ENCODE measurements around the gene YIPF3.
"Not testable (repeated sequence)": the region's sequence is repeated elsewhere in the genome, so short reads cannot be mapped to it uniquely, and the experiment has no call there.

The YIPF3 gene

DNA sequence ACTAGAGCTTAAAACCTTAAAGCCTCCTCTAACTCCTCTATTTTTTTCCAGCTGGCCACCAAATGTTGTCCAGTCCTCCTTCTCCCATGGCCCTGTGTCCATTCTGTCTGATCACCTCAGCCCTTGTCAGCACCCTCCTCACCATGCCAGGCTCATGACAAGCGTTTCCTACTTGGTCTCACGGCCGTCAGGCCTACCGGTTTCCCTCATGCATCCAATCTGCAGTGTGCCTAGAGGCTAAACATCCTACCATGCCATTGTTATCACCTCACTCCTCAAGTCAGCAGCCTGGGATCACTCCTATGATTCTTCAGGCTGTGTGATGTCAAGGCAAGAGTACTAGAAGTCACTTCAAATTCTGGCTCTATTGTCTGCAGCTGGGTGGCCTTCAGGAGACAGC, 49.0 kb downstream of the YIPF3 start:
- no peak for TF ChIP-seq CTCF (IDR thresholded peaks at IDR 0.05; ENCODE audit: low read depth, low read length, missing control alignments)
- H3K4me3 ChIP-seq (ENCODE audit: low read depth, low read length), result no peak overlapping the region
- no peak for DNase-seq (ENCODE audit: low read depth)
- in situ Hi-C loops (cut with HindIII; ENCODE audit: low sequenced_read_pairs), result no loop called here

DNA sequence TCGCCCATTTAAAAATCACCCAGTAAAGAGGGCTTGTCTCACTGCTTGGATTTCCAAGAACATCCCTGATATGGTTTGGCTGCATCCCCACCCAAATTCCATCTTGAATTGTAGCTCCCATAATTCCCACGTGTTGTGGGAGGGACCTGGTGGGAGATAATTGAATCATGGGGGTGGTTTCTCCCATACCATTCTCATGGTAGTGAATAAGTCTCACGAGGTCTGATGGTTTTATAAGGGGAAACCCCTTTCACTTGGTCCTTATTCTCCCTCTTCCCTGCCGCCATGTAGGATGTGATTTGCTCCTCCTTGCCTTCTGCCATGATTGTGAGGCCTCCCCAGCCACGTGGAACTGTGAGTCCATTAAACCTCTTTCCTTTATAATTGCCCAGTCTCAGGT, 49.5 kb downstream of the YIPF3 start:
- DNase-seq (ENCODE audit: low read depth); H3K4me3 ChIP-seq (ENCODE audit: low read depth, low read length); in situ Hi-C loops (cut with HindIII; ENCODE audit: low sequenced_read_pairs): not testable (repeated sequence)

DNA sequence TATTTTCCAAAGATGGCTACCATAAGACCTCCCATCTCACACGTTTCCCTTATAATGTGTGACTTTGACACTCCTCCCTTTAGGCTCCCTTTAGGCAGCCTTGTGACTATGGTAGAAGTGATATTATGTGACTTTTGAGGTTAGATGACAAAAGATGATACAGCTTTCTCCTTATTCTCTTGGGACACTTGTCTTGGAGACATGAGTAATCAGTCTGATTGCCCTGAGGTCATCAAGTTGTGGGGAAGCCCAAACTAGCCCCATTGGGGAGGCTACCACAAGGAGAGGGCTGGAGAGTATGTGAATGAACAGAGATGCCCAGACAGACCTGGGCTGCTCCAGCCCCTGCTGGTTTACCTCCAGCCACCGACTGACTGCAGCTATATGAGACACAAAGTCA, 50.8 kb downstream of the YIPF3 start:
- in situ Hi-C loops (cut with HindIII; ENCODE audit: low sequenced_read_pairs), result no loop called here
- no peak overlapping the region for H3K4me3 ChIP-seq (ENCODE audit: low read depth, low read length)
- DNase-seq (ENCODE audit: low read depth), result no peak
- no peak for TF ChIP-seq CTCF (IDR thresholded peaks at IDR 0.05; ENCODE audit: low read depth, low read length, missing control alignments)

GRCh38 chr6:43464337-43464736, 52.4 kb downstream of the YIPF3 start:
- H3K4me3 ChIP-seq (ENCODE audit: low read depth, low read length), result no peak overlapping the region
- no peak for DNase-seq (ENCODE audit: low read depth)
- in situ Hi-C loops (cut with HindIII; ENCODE audit: low sequenced_read_pairs), result loop anchor here (5.0 kb wide), 1 partner anchor 38 kb away; no protein-coding TSS in a partner anchor
- no peak for TF ChIP-seq CTCF (IDR thresholded peaks at IDR 0.05; ENCODE audit: low read depth, low read length, missing control alignments)

DNA sequence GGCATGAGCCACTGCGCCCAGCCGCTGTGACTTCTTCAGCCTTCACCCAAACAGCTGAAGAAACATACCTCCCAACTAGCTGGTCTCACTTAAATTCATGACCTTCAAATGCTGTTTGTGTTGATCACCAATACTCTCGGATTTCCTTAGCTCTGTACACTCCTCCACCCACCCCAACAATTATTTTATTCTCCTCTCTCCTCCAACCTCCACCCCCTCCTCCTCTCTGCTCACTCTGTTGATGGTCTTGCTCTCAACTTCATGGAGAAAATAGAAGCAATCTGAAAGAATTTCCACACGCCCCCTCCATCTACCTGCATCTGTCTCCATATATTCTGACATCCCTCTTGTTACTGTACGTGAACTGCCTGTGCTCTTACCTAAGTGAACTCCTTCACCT, 54.8 kb downstream of the YIPF3 start:
- in situ Hi-C loops (cut with HindIII; ENCODE audit: low sequenced_read_pairs), result loop anchor here (5.0 kb wide), 1 partner anchor 40 kb away; no protein-coding TSS in a partner anchor
- no peak for TF ChIP-seq CTCF (IDR thresholded peaks at IDR 0.05; ENCODE audit: low read depth, low read length, missing control alignments)
- H3K4me3 ChIP-seq (ENCODE audit: low read depth, low read length), result no peak overlapping the region
- no peak for DNase-seq (ENCODE audit: low read depth)
